DOHH2 (cell line): Measurements from ENCODE around the gene CTSE.
A peak's percentile ranks its signal among the peaks of the same experiment; 100 is the strongest.
"Not testable (repeated sequence)": the region's sequence is repeated elsewhere in the genome, so short reads cannot be mapped to it uniquely, and the experiment has no call there.

Source experiments
- H3F3A ChIP-seq: fragments of 200-600 bp; sonication (generic), shearing (Covaris generic); 2 replicates; pipeline ENCODE4 v1.6.0; 2016; ENCODE audit warnings: antibody characterized with exemption, mild to moderate bottlenecking; ENCODE audit not compliant: control insufficient read depth, insufficient read depth
- H3K27ac ChIP-seq: fragments of 200-600 bp; sonication (generic); 2 replicates; pipeline ENCODE4 v1.5.1; 2014; ENCODE audit warnings: low read depth, mild to moderate bottlenecking, low read length, moderate library complexity
- H3K27me3 ChIP-seq: fragments of 200-600 bp; sonication (generic); 2 replicates; pipeline ENCODE4 v1.6.1; 2014; ENCODE audit warnings: mild to moderate bottlenecking, low read length, mixed read lengths; ENCODE audit not compliant: control insufficient read depth
- H3K36me3 ChIP-seq: fragments of 200-600 bp; sonication (generic); 2 replicates; pipeline ENCODE4 v1.6.1; 2014; ENCODE audit warnings: mild to moderate bottlenecking, low read length, moderate library complexity, mixed read lengths; ENCODE audit not compliant: control insufficient read depth
- H3K4me1 ChIP-seq: fragments of 200-600 bp; sonication (generic); 2 replicates; pipeline ENCODE4 v1.6.1; 2014; ENCODE audit warnings: mild to moderate bottlenecking, low read length, mixed read lengths; ENCODE audit not compliant: control insufficient read depth
- H3K4me2 ChIP-seq: fragments of 200-600 bp; sonication (generic); 2 replicates; pipeline ENCODE4 v1.6.0; 2014; ENCODE audit warnings: mild to moderate bottlenecking, low read length, moderate library complexity
- H3K4me3 ChIP-seq: fragments of 200-600 bp; sonication (generic); 2 replicates; pipeline ENCODE4 v1.5.1; 2014; ENCODE audit warnings: mild to moderate bottlenecking, low read length, mixed read lengths
- H3K79me2 ChIP-seq: fragments of 200-600 bp; sonication (generic); 2 replicates; pipeline ENCODE4 v1.6.1; 2014; ENCODE audit warnings: mild to moderate bottlenecking, low read length, mixed read lengths; ENCODE audit not compliant: control insufficient read depth
- H3K9me2 ChIP-seq: fragments of 200-600 bp; sonication (generic); replicated peaks from 2 replicates; pipeline ENCODE4 v1.6.1; 2014; ENCODE audit warnings: mild to moderate bottlenecking, low read length, mixed read lengths; ENCODE audit not compliant: control insufficient read depth
- H3K9me3 ChIP-seq: fragments of 200-600 bp; sonication (generic); 2 replicates; pipeline ENCODE4 v1.6.1; 2014; ENCODE audit warnings: antibody characterized with exemption, low read length, mixed read lengths; ENCODE audit not compliant: control insufficient read depth, insufficient read depth
- H4K20me1 ChIP-seq: fragments of 200-600 bp; sonication (generic); 2 replicates; pipeline ENCODE4 v1.6.0; 2014; ENCODE audit warnings: low read depth, mild to moderate bottlenecking, antibody characterized with exemption, low read length, moderate library complexity; ENCODE audit not compliant: control insufficient read depth, insufficient read depth
- EZH2phosphoT487 ChIP-seq: fragments of 200-600 bp; sonication (generic); IDR thresholded peaks from 2 replicates; pipeline ENCODE4 v1.6.1; 2017; ENCODE audit warnings: borderline replicate concordance, mild to moderate bottlenecking, antibody characterized with exemption, low read length, moderate library complexity, mixed read lengths
- TF ChIP-seq, protein P1 (sequence below): fragments of 200-600 bp; sonication (generic); IDR thresholded peaks from one replicate; pipeline ENCODE4 v1.5.1; 2014; ENCODE audit warnings: antibody characterized with exemption, mild to moderate bottlenecking, low read depth, low read length; ENCODE audit not compliant: poor library complexity, severe bottlenecking

Gene CTSE

GRCh38 chr1:206058927-206059292, 35.2 kb upstream of the CTSE start:
- TF ChIP-seq, protein P1, sequence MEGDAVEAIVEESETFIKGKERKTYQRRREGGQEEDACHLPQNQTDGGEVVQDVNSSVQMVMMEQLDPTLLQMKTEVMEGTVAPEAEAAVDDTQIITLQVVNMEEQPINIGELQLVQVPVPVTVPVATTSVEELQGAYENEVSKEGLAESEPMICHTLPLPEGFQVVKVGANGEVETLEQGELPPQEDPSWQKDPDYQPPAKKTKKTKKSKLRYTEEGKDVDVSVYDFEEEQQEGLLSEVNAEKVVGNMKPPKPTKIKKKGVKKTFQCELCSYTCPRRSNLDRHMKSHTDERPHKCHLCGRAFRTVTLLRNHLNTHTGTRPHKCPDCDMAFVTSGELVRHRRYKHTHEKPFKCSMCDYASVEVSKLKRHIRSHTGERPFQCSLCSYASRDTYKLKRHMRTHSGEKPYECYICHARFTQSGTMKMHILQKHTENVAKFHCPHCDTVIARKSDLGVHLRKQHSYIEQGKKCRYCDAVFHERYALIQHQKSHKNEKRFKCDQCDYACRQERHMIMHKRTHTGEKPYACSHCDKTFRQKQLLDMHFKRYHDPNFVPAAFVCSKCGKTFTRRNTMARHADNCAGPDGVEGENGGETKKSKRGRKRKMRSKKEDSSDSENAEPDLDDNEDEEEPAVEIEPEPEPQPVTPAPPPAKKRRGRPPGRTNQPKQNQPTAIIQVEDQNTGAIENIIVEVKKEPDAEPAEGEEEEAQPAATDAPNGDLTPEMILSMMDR: no peak
- no peak for TF ChIP-seq EZH2phosphoT487
- H3K4me3 ChIP-seq: peak overlapping the region; percentile 35
- H3K27me3 ChIP-seq: no peaks in the 10 kb centered on the region
- peak overlapping the region; percentile 50 for H3K27ac ChIP-seq
- H3K9me2 ChIP-seq: no peaks in the 10 kb centered on the region
- peaks cover 85% of the 10 kb centered on the region for H3K79me2 ChIP-seq
- H3K4me2 ChIP-seq: peak overlapping the region; percentile 59
- peaks cover 75% of the 10 kb centered on the region for H3K36me3 ChIP-seq
- peaks cover 4% of the 10 kb centered on the region; the same call in 1 of the 2 replicates for H4K20me1 ChIP-seq
- peaks cover 54% of the 10 kb centered on the region for H3K4me1 ChIP-seq
- no peaks in the 10 kb centered on the region; the same call in 1 of the 2 replicates for H3F3A ChIP-seq
- no peaks in the 10 kb centered on the region for H3K9me3 ChIP-seq

DNA sequence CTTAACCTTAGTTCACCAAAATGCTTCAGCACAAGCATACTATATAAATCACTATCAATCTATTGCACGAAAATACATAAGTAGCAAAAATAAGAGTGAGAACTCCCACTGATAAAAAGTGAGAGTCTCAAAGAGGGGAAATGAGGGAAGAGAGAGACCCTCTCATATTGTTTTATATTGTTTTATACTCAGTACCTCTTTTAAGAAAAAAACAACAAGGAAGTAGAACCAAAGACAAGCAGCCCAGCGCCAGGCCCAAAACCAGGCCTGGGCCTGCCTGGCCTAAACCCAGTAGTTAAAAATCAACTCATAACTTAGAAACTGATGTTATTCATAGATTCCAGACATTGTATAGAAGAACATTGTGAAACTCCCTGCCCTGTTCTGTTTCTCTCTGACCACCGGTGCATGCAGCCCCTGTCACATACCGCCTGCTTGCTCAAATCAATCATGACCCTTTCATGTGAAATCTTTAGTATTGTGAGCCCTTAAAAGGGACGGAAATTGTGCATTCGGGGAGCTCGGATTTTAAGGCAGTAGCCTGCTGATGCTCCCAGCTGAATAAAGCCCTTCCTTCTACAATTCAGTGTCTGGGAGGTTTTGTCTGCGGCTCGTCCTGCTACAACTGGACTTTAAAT, 34.7 kb upstream of the CTSE start:
- Histone ChIP-seq H3K79me2 (peaks cover 90% of the 10 kb centered on the region), H3K4me1 (peaks cover 59% of the 10 kb centered on the region), H3K4me2 (peak overlapping the region; percentile 73), H3K27ac (peak overlapping the region; percentile 50), H3K36me3 (peaks cover 80% of the 10 kb centered on the region), H3K4me3 (peak overlapping the region; percentile 72)
- not testable (repeated sequence) for H3F3A ChIP-seq, H3K9me3 ChIP-seq, H3K27me3 ChIP-seq, H4K20me1 ChIP-seq, H3K9me2 ChIP-seq

- H3K79me2 ChIP-seq: peaks cover 84% of the 10 kb centered on the region
- H3K4me3 ChIP-seq: peak overlapping the region; percentile 72
- H3K4me1 ChIP-seq: peaks cover 82% of the 10 kb centered on the region
- H3K36me3 ChIP-seq: peaks cover 64% of the 10 kb centered on the region
- not testable (repeated sequence) for H3K9me3 ChIP-seq, H4K20me1 ChIP-seq, H3K27me3 ChIP-seq, H3K9me2 ChIP-seq
- H3K27ac ChIP-seq: peak overlapping the region; percentile 50
- H3F3A ChIP-seq: peaks cover 15% of the 10 kb centered on the region
- peak overlapping the region; percentile 73 for H3K4me2 ChIP-seq
Measured at GRCh38 chr1:206055639-206056323, 32.1 kb upstream of the CTSE start.

DNA sequence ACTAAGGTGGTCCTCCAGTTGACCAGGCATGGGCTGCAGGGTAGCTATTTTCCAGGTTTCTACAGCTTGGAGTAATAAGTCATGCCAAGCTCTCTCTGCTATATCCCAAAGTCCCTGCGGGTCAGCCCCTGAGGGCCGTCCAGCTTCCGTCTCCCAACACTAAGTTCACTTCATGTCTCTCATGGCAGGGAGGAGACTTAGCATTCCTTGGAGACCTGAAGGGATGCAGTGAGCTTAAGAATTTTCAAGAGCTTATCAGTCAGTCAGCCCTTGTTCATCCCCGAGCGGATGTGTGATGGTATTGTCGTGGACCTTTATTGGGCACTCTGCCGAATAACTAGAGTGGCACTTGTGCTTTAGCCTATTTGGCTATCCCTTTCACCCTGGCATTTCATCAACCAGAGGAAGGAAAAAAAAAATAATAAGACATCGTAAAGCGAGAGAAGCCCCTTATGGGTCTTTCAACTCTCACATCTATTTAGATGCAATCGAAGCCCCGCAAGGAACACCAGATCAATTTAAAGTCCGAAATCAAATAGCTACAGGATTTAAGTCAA, 31.5 kb upstream of the CTSE start:
- H3K4me3 ChIP-seq: peak overlapping the region; percentile 72

DNA sequence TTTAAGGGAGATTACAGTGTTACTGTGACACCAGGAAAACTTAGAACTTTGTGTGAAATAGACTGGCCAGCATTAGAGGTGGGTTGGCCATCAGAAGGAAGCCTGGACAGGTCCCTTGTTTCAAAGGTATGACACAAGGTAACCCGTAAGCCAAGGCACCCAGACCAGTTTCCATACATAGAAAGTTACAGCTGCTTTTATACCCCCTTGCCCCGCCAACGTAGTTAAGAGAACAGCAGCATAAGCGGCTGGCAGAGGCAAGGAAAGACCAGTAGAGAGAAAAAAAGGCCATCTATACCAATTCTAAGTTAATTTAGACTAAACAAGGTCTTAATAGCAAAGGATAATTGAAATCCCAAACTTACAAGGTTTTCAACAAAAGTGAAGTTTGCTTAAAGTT, 29.9 kb upstream of the CTSE start:
- Histone ChIP-seq H3K4me3 (peak overlapping the region; percentile 92), H3F3A (peaks cover 30% of the 10 kb centered on the region), H3K36me3 (peaks cover 43% of the 10 kb centered on the region), H3K79me2 (peaks cover 62% of the 10 kb centered on the region), H3K4me1 (peaks cover 86% of the 10 kb centered on the region), H3K4me2 (peak overlapping the region; percentile 93), H3K27ac (peak overlapping the region; percentile 92)
- H3K27me3 ChIP-seq, H4K20me1 ChIP-seq, H3K9me2 ChIP-seq, H3K9me3 ChIP-seq: not testable (repeated sequence)

More for the DNA sequence above, 31.5 kb upstream of the CTSE start:
- not testable (repeated sequence) for H3K9me2 ChIP-seq, H3K27me3 ChIP-seq, H3K9me3 ChIP-seq, H4K20me1 ChIP-seq
- H3K27ac ChIP-seq: peak overlapping the region; percentile 50
- H3K4me2 ChIP-seq: peak overlapping the region; percentile 73
- H3F3A ChIP-seq: peaks cover 19% of the 10 kb centered on the region
- peaks cover 86% of the 10 kb centered on the region for H3K4me1 ChIP-seq
- H3K79me2 ChIP-seq: peaks cover 77% of the 10 kb centered on the region
- peaks cover 58% of the 10 kb centered on the region for H3K36me3 ChIP-seq

DNA sequence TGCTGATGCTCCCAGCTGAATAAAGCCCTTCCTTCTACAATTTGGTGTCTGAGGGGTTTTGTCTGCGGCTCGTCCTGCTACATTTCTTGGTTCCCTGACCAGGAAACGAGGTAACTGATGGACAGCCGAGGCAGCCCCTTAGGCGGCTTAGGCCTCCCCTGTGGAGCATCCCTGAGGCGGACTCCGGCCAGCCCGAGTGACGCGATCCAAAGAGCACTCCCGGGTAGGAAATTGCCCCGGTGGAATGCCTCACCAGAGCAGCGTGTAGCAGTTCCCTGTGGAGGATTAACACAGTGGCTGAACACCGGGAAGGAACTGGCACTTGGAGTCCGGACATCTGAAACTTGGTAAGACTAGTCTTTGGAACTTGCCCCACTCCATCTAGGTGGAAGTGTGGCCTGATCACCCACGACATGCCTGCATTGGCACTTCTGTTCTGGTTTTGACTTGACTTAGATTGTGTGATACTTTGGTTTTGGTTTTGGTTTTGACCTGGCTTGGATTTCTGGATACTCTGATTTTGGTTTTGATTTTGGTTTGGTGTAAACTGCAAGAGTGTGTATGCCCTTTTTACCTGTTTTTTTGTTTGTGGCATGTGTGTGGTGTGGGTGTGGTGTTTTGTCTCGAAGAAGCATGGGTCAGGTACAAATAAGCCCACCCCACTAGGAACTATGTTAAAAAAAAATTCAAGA, 29.4 kb upstream of the CTSE start, which contains the start of gene RHEX:
Gene RHEX (plus strand): TSS at position 255 of the 692 bp plus-strand sequence. CDS start 44,656 bp downstream, outside the sequence.
- Histone ChIP-seq H3K4me3 (peak within 1 kb of the TSS; percentile 92), H3K4me2 (peak within 1 kb of the TSS; percentile 93), H3K79me2 (peaks cover 59% of the 10 kb centered on the region), H3K27ac (peak within 1 kb of the TSS; percentile 92), H3K36me3 (peaks cover 43% of the 10 kb centered on the region), H3F3A (peaks cover 30% of the 10 kb centered on the region), H3K4me1 (peaks cover 86% of the 10 kb centered on the region)
- H4K20me1 ChIP-seq, H3K9me3 ChIP-seq, H3K27me3 ChIP-seq, H3K9me2 ChIP-seq: not testable (repeated sequence)
